NCI-H2029 treated with DMSO at 0.1 percent for 48 hours (cell line): ENCODE data around the gene RND1.
"Not testable (repeated sequence)": the region's sequence is repeated elsewhere in the genome, so short reads cannot be mapped to it uniquely, and the experiment has no call there.

Source experiments
- DNase-seq: peaks from one replicate; lab custom pipeline; 2025; lab: John Stamatoyannopoulos, UW

Gene RND1

GRCh38 chr12:48868451-48868850, 2.8 kb upstream of the RND1 start:
- DNase-seq: no peak

GRCh38 chr12:48866052-48866711, 512 bp upstream of the RND1 start:
- no peak for DNase-seq

GRCh38 chr12:48863291-48863690, 2.4 kb downstream of the RND1 start:
- DNase-seq: no peak

- DNase-seq: no peak
Measured at GRCh38 chr12:48862760-48863159, 2.9 kb downstream of the RND1 start.

- no peak for DNase-seq
Measured at GRCh38 chr12:48861111-48861510, 4.6 kb downstream of the RND1 start.

- not testable (repeated sequence) for DNase-seq
Measured at GRCh38 chr12:48860236-48860635, 5.4 kb downstream of the RND1 start.

GRCh38 chr12:48859607-48860006, 6.1 kb downstream of the RND1 start:
- no peak for DNase-seq

- no peak for DNase-seq
Measured at GRCh38 chr12:48858043-48858442, 7.6 kb downstream of the RND1 start.

- DNase-seq: no peak
Measured at GRCh38 chr12:48857278-48857994, 8.2 kb downstream of the RND1 start.

GRCh38 chr12:48856379-48856778, 9.3 kb downstream of the RND1 start:
- DNase-seq: no peak

GRCh38 chr12:48854932-48855331, 10.7 kb downstream of the RND1 start:
- not testable (repeated sequence) for DNase-seq

GRCh38 chr12:48854488-48854887, 11.2 kb downstream of the RND1 start:
- DNase-seq: no peak

GRCh38 chr12:48852734-48853688, 12.7 kb downstream of the RND1 start:
- DNase-seq: peak; percentile 52

GRCh38 chr12:48851883-48852733, 13.6 kb downstream of the RND1 start, which contains the start of gene DDX23:
TSS of gene DDX23 (minus strand) at chr12:48852163. CDS start at chr12:48845782, 6,381 bp downstream.
- peak; percentile 96 for DNase-seq

- DNase-seq: not testable (repeated sequence)
Measured at GRCh38 chr12:48842021-48842420, 23.6 kb downstream of the RND1 start.

- DNase-seq: no peak
Measured at GRCh38 chr12:48838048-48838447, 27.6 kb downstream of the RND1 start.

- DNase-seq: no peak
Measured at GRCh38 chr12:48832321-48833060, 33.2 kb downstream of the RND1 start.

GRCh38 chr12:48831257-48831656, 34.4 kb downstream of the RND1 start:
- no peak for DNase-seq

- no peak for DNase-seq
Measured at GRCh38 chr12:48828841-48829575, 36.7 kb downstream of the RND1 start.

- no peak for DNase-seq
Measured at GRCh38 chr12:48828293-48828692, 37.4 kb downstream of the RND1 start.
